GM10847 (cell line): ENCODE results near the gene MCF2L.

Source experiments
- POLR2A ChIP-seq: IDR thresholded peaks from 2 replicates; pipeline ENCODE4 v1.6.1; 2011; ENCODE audit not compliant: insufficient read length; ENCODE audit errors: extremely low read depth

The MCF2L gene

DNA sequence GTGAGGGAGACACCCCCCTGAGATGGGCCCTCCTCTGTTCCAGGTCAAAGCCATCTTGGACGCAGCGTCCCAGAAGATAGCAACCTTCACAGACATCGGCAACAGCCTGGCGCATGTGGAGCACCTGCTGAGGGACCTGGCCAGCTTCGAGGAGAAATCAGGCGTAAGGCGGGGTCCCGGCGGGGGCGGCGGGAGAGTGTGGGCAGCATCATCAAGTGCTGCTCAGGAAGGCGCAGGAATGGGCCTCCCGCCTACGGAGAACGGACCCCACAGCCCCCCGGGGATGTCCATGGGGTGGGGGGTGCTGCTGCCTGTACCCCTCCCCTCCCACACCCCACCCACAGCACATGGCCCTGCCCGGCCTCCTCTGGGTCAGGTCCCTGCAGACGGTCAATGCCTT is 105.4 kb downstream of the MCF2L start:
- no peak for TF ChIP-seq POLR2A

DNA sequence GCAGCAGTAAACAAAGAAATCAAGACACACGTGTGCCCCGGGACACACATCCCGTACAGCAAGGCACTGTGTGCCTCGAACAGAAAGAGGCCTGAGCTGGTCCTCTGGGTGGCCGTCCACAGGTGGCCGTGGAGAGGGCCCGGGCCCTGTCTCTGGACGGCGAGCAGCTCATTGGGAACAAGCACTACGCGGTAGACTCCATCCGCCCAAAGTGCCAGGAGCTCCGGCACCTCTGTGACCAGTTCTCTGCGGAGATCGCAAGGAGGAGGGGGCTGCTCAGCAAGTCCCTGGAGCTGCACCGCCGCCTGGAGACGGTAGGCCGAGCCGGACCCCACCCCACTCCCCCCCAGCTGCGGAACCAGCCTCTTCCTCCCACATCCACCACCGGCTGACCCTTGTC is 105.9 kb downstream of the MCF2L start:
- no peak for TF ChIP-seq POLR2A

DNA sequence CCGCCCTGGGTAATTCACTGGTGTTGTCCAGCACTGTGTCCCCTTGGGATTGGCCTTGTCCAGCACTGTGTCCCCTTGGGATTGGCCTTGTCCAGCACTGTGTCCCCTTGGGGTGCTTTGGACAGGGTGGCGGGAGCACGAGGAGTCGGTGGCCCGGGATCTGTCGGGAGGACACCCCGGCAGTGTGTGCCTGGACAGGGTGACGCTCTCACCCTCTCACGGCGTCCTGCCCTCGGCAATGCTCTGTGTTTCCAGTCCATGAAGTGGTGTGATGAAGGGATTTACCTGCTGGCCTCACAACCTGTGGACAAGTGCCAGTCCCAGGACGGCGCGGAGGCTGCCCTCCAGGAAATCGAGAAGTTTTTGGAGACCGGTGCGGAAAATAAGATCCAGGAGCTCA is 106.7 kb downstream of the MCF2L start:
- TF ChIP-seq POLR2A, result no peak

DNA sequence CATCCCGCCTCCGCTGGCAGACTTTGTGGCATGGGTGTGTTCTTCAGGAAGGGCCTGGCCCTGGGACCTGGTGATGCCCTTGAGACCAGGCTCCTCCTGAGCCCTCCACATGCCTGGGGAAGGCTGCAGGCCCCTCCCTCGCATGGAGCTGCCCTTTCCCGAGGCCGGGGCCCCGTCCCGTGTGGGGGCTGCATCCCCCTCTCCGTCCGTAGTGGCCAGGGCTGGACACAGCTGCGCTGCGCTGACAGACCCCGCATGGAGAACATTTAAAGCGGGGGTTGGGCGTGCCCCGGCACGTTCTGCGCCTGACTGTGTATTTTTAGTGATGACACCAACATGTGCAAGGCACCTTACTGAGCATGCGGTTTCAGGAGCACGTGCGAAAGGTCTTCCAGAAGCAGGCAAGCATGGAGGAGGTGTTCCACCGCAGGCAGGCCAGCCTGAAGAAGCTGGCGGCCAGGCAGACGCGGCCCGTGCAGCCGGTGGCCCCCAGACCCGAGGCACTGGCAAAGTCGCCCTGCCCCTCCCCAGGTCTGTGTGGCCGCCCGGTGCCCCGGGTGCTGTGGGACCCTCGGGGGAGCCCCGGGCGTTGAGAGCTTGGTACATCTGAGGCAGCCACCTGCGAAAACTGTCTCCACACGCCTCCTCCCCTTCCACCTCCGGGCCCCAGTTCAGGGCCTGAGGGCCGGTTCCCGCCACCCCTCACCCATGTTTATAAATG is 107.8 kb downstream of the MCF2L start:
- no peak for TF ChIP-seq POLR2A

DNA sequence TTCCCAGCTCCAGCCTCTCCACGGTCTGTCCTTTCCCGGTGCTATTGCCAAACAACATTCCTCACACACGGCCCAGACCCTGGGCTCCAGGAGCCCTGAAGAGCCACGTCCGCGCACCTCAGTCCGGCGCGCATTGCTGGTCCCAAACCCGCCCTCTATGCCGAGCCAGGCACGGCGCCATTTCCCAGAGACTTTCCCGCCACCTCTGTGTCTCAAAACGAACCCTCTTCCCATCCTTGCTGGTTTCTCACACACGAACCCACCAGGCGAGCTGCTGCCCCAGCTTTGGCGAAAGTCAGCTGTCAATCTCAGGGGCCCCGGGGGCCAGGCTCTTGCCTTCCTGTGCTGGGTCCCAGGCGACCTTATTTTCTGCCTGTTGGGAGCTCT is 108.5 kb downstream of the MCF2L start:
- TF ChIP-seq POLR2A, result no peak

DNA sequence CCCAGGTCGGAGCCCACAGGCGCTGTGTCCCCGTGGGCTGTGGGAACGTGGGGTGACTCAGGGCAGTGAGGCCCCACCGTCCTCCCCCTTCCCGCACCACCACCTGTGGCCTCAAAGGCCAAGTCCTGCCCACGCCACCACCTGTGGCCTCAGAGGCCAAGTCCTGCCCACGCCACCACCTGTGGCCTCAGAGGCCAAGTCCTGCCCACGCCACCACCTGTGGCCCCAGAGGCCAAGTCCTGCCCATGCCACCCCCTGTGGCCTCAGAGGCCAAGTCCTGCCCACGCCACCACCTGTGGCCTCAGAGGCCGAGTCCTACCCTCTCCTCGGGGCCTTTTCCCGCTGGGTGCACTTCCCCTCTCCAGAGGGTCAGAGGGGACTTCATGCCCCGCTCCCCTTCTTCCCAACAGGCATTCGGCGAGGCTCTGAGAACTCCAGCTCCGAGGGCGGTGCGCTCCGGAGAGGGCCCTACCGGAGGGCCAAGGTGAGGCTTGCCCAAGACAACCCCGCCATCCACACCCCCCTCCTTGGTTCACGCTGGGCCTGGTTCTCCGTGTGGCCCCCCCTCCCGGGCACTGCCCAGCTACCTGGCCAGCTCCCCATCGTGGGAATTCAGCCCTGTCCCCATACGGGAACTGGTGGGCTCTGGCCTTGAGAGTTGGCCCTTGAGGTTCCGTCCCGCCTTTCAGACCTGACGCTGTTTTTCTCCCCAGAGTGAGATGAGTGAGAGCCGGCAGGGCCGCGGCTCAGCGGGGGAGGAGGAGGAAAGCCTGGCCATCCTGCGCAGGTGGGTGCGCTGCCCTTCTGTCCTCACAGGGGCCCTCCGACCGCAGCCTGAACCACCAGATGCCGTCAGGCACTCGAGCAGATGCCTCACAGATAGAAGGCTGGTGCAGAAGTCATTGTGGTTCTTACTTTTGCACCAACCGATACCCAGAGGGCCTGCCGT is 109.2 kb downstream of the MCF2L start:
- no peak for TF ChIP-seq POLR2A

DNA sequence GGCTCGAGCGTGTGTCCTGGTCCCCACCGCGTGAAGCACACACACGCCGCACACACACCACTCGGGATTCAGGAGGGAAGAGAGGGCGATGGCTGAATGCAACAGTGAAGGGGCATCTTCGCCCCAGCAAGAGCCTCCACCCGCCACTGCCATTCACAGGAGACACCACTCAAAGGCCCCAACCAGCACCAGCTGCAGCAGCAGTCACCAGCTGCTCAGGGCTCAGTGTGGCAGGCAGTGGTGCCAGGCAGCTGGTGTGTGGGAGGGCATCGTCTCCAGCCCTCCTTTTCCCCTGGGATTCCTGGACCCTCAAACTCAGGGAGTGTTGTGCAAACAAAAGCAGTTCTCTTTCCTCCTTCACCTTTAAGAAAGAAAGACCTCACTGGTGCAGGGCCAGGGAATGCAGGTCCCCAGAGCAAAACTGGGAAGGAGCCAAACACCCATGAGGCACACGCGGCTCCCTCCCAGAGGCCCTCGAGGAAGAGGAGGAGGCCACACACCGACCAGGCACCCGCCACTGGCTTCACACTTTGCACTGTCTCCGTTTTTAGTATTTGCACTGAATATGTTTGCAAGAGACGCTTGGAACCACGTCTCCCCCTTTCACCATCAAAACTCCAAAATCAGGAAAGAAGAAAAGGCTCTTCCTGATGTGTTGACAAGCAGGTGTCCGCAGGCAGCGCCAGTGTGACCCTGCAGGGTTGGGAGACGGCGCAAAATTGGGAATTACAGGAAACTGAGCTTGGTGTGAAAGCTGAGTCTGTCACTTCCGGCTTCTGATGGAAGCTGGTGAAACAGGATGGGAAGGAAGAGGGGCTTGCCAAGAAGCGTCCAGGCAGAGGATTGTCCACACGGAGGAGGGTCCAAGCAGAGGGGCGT is 110.1 kb downstream of the MCF2L start:
- no peak for TF ChIP-seq POLR2A

DNA sequence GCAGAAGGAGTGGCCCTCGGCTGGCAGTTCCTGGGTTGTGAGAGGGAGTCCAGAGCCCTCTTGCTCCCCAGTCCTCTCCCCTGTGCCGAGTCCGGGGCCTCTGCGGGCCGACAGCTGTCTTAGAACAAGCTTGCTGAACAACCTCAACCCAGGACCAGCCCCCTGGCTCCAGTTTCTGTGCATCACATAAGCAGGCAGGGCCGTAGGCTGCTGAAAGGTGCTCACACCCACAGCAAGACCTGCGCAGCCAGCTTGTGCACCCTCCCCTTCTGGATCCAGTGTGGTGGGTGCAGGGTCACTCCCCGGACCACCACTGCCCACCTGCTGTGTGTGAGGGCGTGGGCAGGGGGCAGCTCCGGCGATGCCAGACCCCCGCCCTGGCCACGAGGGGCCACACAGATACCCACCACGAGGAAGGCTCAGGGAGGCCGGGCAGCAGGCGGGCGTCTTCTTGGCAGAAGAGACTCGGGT is 111.4 kb downstream of the MCF2L start:
- TF ChIP-seq POLR2A, result no peak

DNA sequence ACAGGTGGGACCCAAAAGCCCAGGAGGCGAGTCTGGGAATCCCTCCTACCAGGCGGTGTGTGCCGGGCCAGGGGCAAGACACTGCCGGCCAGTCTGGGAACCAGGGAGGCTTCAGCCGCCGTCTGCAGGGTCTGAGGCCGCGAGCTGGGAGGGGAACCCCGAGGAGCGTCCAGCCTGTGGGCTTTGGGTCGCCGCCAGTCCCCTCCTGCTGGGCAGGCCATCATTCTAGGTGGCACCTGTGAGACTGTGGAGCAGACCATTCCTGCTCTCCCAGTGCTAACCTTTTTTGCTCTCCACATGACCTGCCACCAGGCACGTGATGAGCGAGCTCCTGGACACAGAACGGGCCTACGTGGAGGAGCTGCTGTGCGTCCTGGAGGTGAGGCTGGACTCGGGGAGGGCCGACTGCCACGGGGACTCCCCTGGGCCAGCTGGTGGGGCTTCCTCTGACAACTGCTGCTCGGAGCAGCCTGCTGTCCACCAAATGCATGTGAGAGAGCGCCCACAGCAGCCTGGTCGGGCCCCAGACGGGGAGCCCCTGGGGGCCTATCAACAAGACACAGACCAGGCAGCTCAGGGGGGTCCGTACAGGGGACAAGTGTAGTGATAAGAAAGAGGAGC is 112.0 kb downstream of the MCF2L start:
- no peak for TF ChIP-seq POLR2A

DNA sequence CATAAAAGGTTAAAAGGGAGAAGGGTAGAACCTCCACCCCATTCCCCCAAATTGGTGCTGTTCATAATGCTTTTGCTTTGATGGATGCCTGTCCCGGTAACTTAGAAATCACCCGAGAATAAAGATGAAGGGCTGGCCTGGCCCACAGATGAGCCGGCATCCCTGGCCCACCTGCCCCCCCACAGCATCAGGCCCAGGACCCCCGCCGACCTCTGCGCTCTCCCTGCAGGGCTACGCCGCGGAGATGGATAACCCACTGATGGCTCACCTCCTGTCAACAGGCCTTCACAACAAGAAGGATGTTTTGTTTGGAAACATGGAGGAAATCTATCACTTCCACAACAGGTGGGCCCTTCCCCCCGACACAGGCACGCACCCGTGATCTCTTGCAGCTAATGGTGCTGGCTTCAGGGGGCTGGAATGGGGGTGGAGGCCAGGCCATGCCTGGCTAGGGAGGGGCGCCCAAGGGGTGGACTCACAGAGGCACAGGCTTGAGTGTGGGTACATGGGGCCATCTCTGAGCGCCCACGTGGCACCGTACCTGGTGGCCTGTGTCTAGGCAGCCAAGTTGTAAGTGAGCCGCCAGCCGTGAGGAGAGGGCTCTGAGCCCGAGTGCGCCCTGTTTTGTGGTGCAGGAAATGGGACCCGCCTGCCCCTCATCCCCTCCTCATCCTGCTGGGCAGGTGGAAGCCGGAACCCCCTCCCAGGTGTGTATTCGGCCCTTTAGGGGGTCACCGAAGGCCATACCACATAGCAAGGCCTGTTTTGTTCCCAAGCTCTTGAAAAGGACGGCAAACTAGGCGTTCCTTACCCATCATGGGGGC is 113.4 kb downstream of the MCF2L start:
- no peak for TF ChIP-seq POLR2A

DNA sequence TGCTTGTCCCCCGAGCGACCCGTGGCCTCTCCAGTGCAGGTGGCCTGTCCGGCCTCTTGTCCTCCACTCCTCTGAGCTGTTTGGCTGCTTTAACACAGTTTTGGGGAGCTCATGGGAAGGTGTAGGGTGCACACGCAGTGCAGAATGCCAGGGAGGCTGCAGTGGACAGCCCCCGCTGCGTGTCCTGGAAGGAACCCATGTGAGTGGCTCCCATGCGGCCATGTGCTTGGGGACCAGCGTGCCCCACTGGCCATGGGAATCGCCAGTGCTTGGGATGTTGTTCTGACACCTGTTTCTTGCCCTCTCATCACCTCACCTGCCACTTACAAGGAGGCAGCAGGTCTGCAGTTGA is 114.0 kb downstream of the MCF2L start:
- TF ChIP-seq POLR2A, result no peak

DNA sequence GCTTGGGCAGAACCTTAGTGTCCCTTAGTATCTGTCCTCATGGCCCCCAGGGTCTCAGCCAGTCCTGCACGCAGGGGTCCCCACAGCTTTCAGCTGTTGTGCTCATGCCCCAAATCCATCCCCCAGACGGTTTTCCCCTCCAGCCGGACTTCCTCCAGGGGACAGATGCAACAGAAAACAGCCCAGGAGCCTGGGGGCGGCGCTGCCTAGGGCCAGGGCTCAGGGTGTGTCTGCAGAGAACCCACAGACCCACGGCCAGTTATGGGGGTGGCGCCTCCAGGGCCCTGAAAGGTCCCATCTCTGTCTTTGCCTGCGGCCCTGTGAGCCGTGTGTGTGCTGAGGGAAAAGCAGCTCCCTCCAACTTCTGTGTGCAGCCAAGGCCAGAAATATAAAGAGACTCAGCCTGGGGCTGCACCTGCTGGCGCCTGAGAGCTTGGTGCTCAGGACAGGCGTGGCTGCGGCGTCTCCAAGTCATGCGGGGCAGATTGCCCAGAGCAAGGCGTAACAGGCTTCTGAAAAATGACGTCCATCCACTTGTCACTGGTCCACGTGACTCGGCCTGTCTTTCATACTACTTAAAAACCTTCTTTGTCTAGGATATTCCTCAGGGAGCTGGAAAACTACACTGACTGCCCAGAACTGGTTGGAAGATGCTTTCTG is 114.5 kb downstream of the MCF2L start:
- no peak for TF ChIP-seq POLR2A

DNA sequence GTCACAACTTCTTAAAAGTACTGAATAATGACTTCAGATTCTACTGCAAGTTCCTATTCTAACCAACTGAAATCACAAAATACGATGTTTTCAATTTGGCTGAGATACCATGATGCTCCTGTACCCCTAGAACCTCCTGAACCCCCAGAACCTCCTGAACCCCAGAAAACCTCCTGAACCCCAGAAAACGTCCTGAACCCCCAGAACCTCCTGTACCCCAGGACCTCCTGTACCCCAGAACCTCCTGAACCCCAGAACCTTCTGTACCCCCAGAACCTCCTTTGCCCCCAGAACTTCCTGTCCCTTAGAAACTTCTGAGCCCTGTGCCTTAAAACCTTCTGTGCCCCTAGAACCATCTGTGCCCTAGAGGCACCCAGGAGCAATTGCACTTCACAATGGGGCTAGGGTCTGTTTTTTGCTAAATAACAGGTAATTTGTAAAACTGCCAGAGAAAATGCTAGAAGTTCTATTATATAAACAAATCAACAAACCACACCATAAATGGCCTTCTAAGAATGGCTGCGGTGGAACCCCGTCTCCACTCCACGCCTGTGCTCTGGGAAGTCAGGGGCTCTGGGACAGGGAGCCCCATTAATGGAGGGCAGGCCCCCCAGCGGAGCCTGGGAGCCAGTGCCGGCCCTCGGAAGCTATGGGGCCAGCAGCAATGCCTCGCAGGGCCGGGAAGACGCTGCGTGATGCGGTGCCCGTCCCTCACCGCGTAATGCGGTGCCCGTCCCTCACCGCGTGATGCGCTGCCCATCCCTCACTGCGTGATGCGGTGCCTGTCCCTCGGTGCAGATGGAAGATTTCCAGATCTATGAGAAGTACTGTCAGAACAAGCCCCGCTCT is 115.3 kb downstream of the MCF2L start:
- no peak for TF ChIP-seq POLR2A
